RWPE1 (cell line): ENCODE results near the gene BAZ1B.
"Not testable (repeated sequence)": the region's sequence is repeated elsewhere in the genome, so short reads cannot be mapped to it uniquely, and the experiment has no call there.

Source experiments
- CTCF ChIA-PET: fragments of 350-600 bp; sonication (Branson Sonifier 250); formaldehyde crosslinking; extraction: SDS; loops from one replicate; lab custom pipeline; 2021; lab: Yijun Ruan, JAX
- POLR2A ChIA-PET: fragments of 400-600 bp; formaldehyde crosslinking; extraction: SDS; loops from one replicate; lab custom pipeline; 2020; ENCODE audit warnings: antibody characterized with exemption; ENCODE audit not compliant: low non-redundant PET; lab: Yijun Ruan, JAX
- DNase-seq: peaks from one replicate; pipeline ENCODE4 v3.0.0; 2012; ENCODE audit warnings: low spot score
- H3K27ac ChIP-seq: fragments of 450-650 bp; 2 replicates; pipeline ENCODE4 v1.5.1; 2017
- CTCF ChIP-seq: fragments of 450-650 bp; conservative IDR thresholded peaks from 2 replicates; pipeline ENCODE4 v1.5.1; 2017; ENCODE audit warnings: low read depth, mild to moderate bottlenecking

The BAZ1B gene

GRCh38 chr7:73431041-73431835 lies 90.9 kb downstream of the BAZ1B start:
- no peak for TF ChIP-seq CTCF
- ChIA-PET POLR2A (no interaction called here), CTCF (interaction anchor here (1.1 kb wide), 1 partner anchor 21 kb away, joined by 3 read pairs; no protein-coding TSS in a partner anchor)
- H3K27ac ChIP-seq, result peak overlapping the region; percentile 33; the same call in 1 of the 2 replicates
- DNase-seq, result no peak

- CTCF ChIA-PET, result interaction anchor here (1.1 kb wide), 1 partner anchor 22 kb away, joined by 3 read pairs; no protein-coding TSS in a partner anchor
- peak overlapping the region; percentile 33; the same call in 1 of the 2 replicates for H3K27ac ChIP-seq
- DNase-seq, POLR2A ChIA-PET: not testable (repeated sequence)
These were observed 91.6 kb downstream of the BAZ1B start for GRCh38 chr7:73430540-73430939.

GRCh38 chr7:73429622-73430505 lies 92.2 kb downstream of the BAZ1B start:
- H3K27ac ChIP-seq, result peak overlapping the region; percentile 46
- no peak for DNase-seq
- TF ChIP-seq CTCF, result no peak
- CTCF ChIA-PET, result interaction anchor here (0.7 to 1.1 kb wide), 2 partner anchors 22 to 101 kb away, joined by 3 read pairs; no protein-coding TSS in a partner anchor
- POLR2A ChIA-PET, result no interaction called here

GRCh38 chr7:73429215-73429614 lies 92.9 kb downstream of the BAZ1B start:
- POLR2A ChIA-PET, result no interaction called here
- CTCF ChIA-PET, result interaction anchor here (0.7 kb wide), 1 partner anchor 100 kb away, joined by 3 read pairs; no protein-coding TSS in a partner anchor
- no peak for DNase-seq
- H3K27ac ChIP-seq, result no peak overlapping the region
- TF ChIP-seq CTCF, result no peak

GRCh38 chr7:73427902-73428787 lies 93.9 kb downstream of the BAZ1B start:
- no peak overlapping the region for H3K27ac ChIP-seq
- TF ChIP-seq CTCF, result no peak
- CTCF ChIA-PET, result no interaction called here

GRCh38 chr7:73426016-73426415 lies 96.1 kb downstream of the BAZ1B start:
- H3K27ac ChIP-seq, result no peak overlapping the region
- no peak for DNase-seq
- POLR2A ChIA-PET, result no interaction called here
- no peak for TF ChIP-seq CTCF
- CTCF ChIA-PET, result interaction anchor here (0.7 kb wide), 1 partner anchor 61 kb away, joined by 3 read pairs; no protein-coding TSS in a partner anchor

More at GRCh38 chr7:73427902-73428787, 93.9 kb downstream of the BAZ1B start:
- no peak for DNase-seq
- POLR2A ChIA-PET, result no interaction called here
